Measurements from ENCODE around the gene CACNA1D. TPM values are rescaled to one million over a fixed set of nuclear protein-coding genes. Genes with fewer than 3 reads are reported as not detected.

CACNA1D gene
- total and polyA plus RNA-seq, 5 donors from 2014 or later = 0.03 to 0.44 TPM; not detected in 3

DNA sequence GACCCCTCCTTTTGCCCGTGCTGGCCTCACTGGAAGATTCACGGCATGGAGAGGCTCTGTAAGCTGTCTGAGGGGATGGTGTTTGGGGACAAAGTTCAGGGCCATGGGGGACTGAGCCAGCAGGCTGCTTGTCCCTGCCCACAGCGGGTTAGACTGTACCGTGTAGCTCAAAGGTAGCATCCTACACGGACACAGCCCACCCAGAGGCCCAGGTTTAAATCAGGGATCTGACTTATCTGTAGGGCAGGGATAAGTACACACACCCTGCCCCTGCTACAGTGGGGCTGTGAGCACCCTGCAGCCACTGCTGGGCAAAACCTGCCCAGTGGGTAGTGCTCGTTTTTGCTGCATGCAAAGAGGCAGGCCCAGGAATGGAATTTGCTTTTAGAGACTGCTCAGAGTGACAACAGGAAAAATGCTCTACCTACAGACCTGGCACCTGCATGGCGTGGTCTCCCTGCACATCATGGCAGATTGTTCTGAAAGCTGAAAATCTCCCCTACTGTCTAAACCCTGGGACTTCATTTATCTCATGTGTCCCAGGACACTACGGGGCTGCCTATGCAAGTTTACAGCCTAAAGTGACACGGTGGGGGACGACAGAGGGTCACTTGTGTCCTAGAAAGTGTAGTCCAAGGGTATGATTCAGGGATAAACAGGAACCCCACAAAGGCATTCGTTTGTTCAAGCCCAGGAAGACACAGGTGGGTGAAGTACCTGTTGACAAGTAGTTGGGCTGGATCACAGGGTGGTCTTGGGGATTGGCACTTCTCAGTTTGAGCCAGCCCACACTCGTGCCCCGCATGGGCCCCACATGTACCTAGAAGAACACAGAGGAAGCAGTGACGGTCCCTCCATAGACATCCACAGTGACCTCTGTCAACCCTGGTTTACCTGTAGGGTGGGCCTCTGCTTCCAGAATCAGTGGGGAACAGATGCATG, 324.1 kb downstream of the CACNA1D start:
- no peak overlapping the region for H3K4me3 ChIP-seq (ENCODE audit: low read depth, low read length)
- no peak overlapping the region for H3K27ac Mint-ChIP-seq
- H3K27me3 ChIP-seq (ENCODE audit: control insufficient read depth, insufficient read depth, low read length) = no peaks in the 10 kb centered on the region
- no peak overlapping the region for H3K4me3 Mint-ChIP-seq
- DNase-seq (no peak), ATAC-seq (ENCODE audit: low read depth in 2 of 2) (no peak)
- no peaks in the 10 kb centered on the region for H3K36me3 ChIP-seq (ENCODE audit: control insufficient read depth, insufficient read depth, low read length)
- peaks cover 20% of the 10 kb centered on the region for H3K27me3 Mint-ChIP-seq
- no peaks in the 10 kb centered on the region for H3K9me3 ChIP-seq (ENCODE audit: control insufficient read depth in 2 of 2, low read length in 2 of 2)
- H3K27ac ChIP-seq (ENCODE audit: insufficient read depth, low read length, poor library complexity, severe bottlenecking) = no peak overlapping the region
- no peaks in the 10 kb centered on the region for H3K4me1 ChIP-seq (ENCODE audit: control insufficient read depth, insufficient read depth, low read length, poor library complexity, severe bottlenecking)
- H3K9me3 Mint-ChIP-seq = peaks cover 0 to 2% (median 0%) of the 10 kb centered on the region in 7 donors
- H3K4me1 Mint-ChIP-seq = no peaks in the 10 kb centered on the region
- no peaks in the 10 kb centered on the region for H3K36me3 Mint-ChIP-seq

DNA sequence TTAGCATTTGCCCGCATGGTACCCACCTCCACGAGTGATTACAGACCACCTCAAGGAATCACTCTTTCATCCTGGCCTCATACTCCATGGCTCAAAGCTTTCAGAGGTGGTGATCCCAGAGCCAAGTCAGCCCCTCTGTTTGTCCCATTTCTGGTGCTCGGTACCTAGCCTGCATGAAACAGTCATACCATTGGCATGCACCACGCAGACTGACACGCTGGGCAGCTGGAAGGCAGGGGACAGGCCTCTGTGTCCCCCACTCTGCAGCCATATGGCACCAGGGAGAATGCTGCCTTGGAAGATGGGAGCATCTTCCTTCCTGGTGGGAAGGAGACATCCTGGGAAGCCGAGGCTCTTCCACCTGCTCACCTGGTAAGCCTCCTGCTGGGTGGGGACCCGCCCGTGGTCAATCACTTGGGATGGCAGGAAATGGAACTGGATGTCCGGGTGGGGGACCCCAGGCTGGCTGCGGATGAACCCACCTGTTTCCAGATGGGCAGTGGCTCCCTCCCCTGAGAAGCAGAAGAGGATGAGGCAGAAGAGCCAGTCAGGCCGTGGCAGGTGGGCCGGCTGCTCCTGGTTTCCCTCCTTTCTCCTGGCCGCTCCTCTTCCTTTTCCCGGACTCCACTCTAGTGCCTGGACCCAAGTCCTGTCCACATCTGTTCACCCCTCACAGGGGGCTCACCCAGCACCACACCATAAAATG, 324.9 kb downstream of the CACNA1D start:
- Mint-ChIP-seq H3K9me3 (peaks cover 0 to 2% (median 0%) of the 10 kb centered on the region in 7 donors), H3K27me3 (peaks cover 15% of the 10 kb centered on the region), H3K4me3 (no peak overlapping the region), H3K27ac (no peak overlapping the region), H3K4me1 (no peaks in the 10 kb centered on the region), H3K36me3 (no peaks in the 10 kb centered on the region)
- H3K4me3 ChIP-seq (ENCODE audit: low read depth, low read length) = no peak overlapping the region
- H3K27me3 ChIP-seq (ENCODE audit: control insufficient read depth, insufficient read depth, low read length) = no peaks in the 10 kb centered on the region
- DNase-seq = no peak
- no peak overlapping the region for H3K27ac ChIP-seq (ENCODE audit: insufficient read depth, low read length, poor library complexity, severe bottlenecking)
- H3K36me3 ChIP-seq (ENCODE audit: control insufficient read depth, insufficient read depth, low read length) = no peaks in the 10 kb centered on the region
- no peak for ATAC-seq (ENCODE audit: low read depth in 2 of 2)
- no peaks in the 10 kb centered on the region for H3K9me3 ChIP-seq (ENCODE audit: control insufficient read depth in 2 of 2, low read length in 2 of 2)
- H3K4me1 ChIP-seq (ENCODE audit: control insufficient read depth, insufficient read depth, low read length, poor library complexity, severe bottlenecking) = no peaks in the 10 kb centered on the region

DNA sequence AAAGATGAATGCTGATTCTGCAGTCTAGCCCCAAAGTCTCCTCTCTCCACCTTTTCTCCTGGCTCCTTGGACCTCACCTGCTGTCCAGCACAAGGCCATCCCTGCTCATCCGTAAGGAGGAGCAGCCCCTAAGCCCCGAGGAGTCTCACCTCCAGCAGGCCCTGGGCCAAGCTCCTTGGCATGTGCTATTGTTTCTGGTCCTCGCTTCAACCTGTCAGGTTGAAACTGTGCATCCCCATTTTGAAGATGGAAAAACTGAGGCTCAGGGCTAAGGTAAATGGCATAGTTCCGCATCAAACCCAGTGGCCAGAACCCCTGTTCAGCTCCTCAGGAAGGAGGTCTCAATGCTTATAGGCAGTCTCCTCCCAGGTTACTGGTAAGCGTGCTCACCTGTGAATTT, 325.7 kb downstream of the CACNA1D start:
- Histone ChIP-seq H3K27ac (ENCODE audit: insufficient read depth, low read length, poor library complexity, severe bottlenecking) (no peak overlapping the region), H3K36me3 (ENCODE audit: control insufficient read depth, insufficient read depth, low read length) (no peaks in the 10 kb centered on the region), H3K4me1 (ENCODE audit: control insufficient read depth, insufficient read depth, low read length, poor library complexity, severe bottlenecking) (no peaks in the 10 kb centered on the region), H3K9me3 (ENCODE audit: control insufficient read depth in 2 of 2, low read length in 2 of 2) (no peaks in the 10 kb centered on the region), H3K27me3 (ENCODE audit: control insufficient read depth, insufficient read depth, low read length) (no peaks in the 10 kb centered on the region), H3K4me3 (ENCODE audit: low read depth, low read length) (no peak overlapping the region)
- peaks cover 0 to 2% (median 0%) of the 10 kb centered on the region in 7 donors for H3K9me3 Mint-ChIP-seq
- H3K4me1 Mint-ChIP-seq = peaks cover 0 to 2% (median 0%) of the 10 kb centered on the region in 4 donors
- peaks cover 15% of the 10 kb centered on the region for H3K27me3 Mint-ChIP-seq
- H3K27ac Mint-ChIP-seq = no peak overlapping the region
- DNase-seq (no peak), ATAC-seq (ENCODE audit: low read depth in 2 of 2) (no peak)
- no peaks in the 10 kb centered on the region for H3K36me3 Mint-ChIP-seq
- H3K4me3 Mint-ChIP-seq = no peak overlapping the region

DNA sequence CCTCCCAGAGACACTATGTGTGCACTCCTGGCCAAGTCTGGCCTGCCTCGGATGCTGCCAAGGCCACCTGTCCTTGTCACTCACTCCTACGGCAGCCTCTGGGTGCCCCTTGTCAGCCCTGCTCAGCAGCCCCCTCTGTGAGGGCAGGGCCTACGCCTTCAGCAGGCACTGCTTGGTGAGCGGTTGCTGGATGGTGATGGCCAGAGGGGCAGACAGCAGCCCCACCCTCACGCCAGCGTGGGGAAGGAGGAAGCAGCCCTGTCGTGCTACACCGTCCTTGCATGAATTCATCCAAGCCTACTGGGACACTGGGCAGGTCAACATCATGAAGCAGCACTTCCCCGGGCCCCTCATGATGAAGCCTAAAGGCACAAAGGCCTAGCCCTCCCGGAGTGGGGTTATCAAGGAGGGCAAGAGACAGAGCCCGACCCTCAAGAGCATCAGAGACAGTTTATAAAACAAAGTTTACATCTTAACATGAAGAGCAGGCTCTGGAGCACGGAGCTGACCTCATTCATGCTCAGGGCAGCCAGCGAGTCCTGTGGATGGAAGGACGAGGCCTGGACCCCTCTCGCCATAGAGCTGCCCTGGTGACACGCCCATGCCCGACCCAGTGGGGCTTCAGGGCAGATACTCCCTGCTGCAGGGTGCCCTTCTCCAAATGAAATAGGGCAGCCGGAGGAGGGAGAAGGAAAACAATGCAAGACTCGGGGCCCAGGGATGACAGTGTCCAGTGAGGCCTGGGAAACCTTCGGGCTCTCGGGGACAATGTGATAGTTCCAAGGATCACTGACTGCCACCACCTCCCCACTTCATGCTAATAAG, 326.6 kb downstream of the CACNA1D start:
- Histone ChIP-seq H3K27me3 (ENCODE audit: control insufficient read depth, insufficient read depth, low read length) (no peaks in the 10 kb centered on the region), H3K4me1 (ENCODE audit: control insufficient read depth, insufficient read depth, low read length, poor library complexity, severe bottlenecking) (no peaks in the 10 kb centered on the region), H3K4me3 (ENCODE audit: low read depth, low read length) (no peak overlapping the region), H3K36me3 (ENCODE audit: control insufficient read depth, insufficient read depth, low read length) (no peaks in the 10 kb centered on the region), H3K27ac (ENCODE audit: insufficient read depth, low read length, poor library complexity, severe bottlenecking) (no peak overlapping the region), H3K9me3 (ENCODE audit: control insufficient read depth in 2 of 2, low read length in 2 of 2) (no peaks in the 10 kb centered on the region)
- no peak for ATAC-seq (ENCODE audit: low read depth in 2 of 2)
- Mint-ChIP-seq H3K9me3 (peaks cover 0 to 2% (median 0%) of the 10 kb centered on the region in 7 donors), H3K4me3 (no peak overlapping the region), H3K27me3 (peaks cover 14% of the 10 kb centered on the region), H3K36me3 (no peaks in the 10 kb centered on the region), H3K4me1 (peaks cover 0 to 5% (median 0%) of the 10 kb centered on the region in 4 donors), H3K27ac (no peak overlapping the region)
- DNase-seq = no peak

DNA sequence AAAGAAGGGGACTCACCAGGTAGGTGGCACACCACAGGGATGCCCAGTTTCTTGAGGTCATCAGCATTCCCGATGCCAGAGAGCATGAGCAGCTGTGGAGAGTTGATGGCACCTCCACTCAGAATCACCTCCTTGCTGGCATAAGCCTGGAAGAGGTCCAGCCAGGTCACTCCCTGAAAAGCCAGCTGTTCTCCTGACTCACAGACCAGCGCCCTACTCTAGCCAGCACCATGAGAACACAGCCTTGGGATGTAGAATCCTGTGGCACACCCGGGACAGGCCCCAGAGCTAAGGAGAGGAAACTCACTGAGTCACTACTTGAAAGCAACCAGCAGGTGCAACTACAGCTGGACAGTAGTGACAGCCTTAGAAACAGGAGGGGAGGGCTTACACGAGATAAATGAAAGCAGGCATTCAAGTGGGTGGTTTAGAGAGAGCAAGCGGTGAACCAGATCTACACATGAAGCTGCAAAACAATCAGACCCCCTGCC, 327.3 kb downstream of the CACNA1D start:
- no peak overlapping the region for H3K27ac ChIP-seq (ENCODE audit: insufficient read depth, low read length, poor library complexity, severe bottlenecking)
- ATAC-seq (ENCODE audit: low read depth in 2 of 2) = no peak
- Mint-ChIP-seq H3K4me3 (no peak overlapping the region), H3K27ac (no peak overlapping the region), H3K36me3 (no peaks in the 10 kb centered on the region), H3K9me3 (peaks cover 0 to 2% (median 0%) of the 10 kb centered on the region in 7 donors), H3K27me3 (peaks cover 17% of the 10 kb centered on the region), H3K4me1 (peaks cover 0 to 7% (median 0%) of the 10 kb centered on the region in 4 donors)
- no peaks in the 10 kb centered on the region for H3K9me3 ChIP-seq (ENCODE audit: control insufficient read depth in 2 of 2, low read length in 2 of 2)
- no peak overlapping the region for H3K4me3 ChIP-seq (ENCODE audit: low read depth, low read length)
- H3K4me1 ChIP-seq (ENCODE audit: control insufficient read depth, insufficient read depth, low read length, poor library complexity, severe bottlenecking) = no peaks in the 10 kb centered on the region
- no peaks in the 10 kb centered on the region for H3K27me3 ChIP-seq (ENCODE audit: control insufficient read depth, insufficient read depth, low read length)
- no peaks in the 10 kb centered on the region for H3K36me3 ChIP-seq (ENCODE audit: control insufficient read depth, insufficient read depth, low read length)
- DNase-seq = no peak

DNA sequence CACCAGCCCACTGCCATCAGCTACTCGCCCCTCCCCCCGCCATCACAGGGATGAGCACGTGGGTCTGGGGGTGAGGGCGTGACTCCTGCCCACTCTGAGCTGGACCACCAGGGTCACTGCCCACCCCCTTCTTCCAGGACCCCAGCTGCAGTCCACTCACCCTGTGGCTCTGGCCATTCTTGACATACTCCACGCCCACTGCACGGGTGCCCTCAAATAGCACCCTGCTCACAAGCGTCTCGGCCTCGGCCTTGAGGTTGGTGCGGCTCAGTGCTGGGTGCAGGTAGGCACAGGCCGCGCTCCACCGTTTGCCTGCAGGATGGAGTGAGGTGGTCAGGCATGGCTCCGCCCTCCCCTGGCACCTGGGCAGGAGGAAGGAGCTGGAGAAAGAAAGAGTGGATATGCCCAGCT, 327.9 kb downstream of the CACNA1D start:
- H3K4me3 ChIP-seq (ENCODE audit: low read depth, low read length) = no peak overlapping the region

More for the DNA sequence above, 327.9 kb downstream of the CACNA1D start:
- Histone ChIP-seq H3K36me3 (ENCODE audit: control insufficient read depth, insufficient read depth, low read length) (no peaks in the 10 kb centered on the region), H3K9me3 (ENCODE audit: control insufficient read depth in 2 of 2, low read length in 2 of 2) (no peaks in the 10 kb centered on the region), H3K27ac (ENCODE audit: insufficient read depth, low read length, poor library complexity, severe bottlenecking) (no peak overlapping the region), H3K27me3 (ENCODE audit: control insufficient read depth, insufficient read depth, low read length) (no peaks in the 10 kb centered on the region), H3K4me1 (ENCODE audit: control insufficient read depth, insufficient read depth, low read length, poor library complexity, severe bottlenecking) (no peaks in the 10 kb centered on the region)
- Mint-ChIP-seq H3K27ac (no peak overlapping the region), H3K36me3 (no peaks in the 10 kb centered on the region), H3K4me1 (peaks cover 0 to 7% (median 0%) of the 10 kb centered on the region in 4 donors), H3K27me3 (peaks cover 17% of the 10 kb centered on the region), H3K4me3 (no peak overlapping the region), H3K9me3 (peaks cover 0 to 2% (median 0%) of the 10 kb centered on the region in 7 donors)
- DNase-seq (no peak), ATAC-seq (ENCODE audit: low read depth in 2 of 2) (no peak)
